Fibroblast of lung (primary cell): ENCODE data around the gene MKRN3. TPM values are rescaled to one million over a fixed set of nuclear protein-coding genes. Genes with fewer than 3 reads are reported as not detected.

ENCODE experiments used
- DNase-seq, 2 donors: peaks; one replicate each; pipeline versions ENCODE4 v3.0.0 to v3.0.0-alpha.2; 2010; ENCODE audit warnings: low read depth in 2 of 2
- H2AFZ ChIP-seq: 2 replicates; pipeline ENCODE4 v1.5.1; 2012; ENCODE audit warnings: low read length, control low read depth, inconsistent platforms
- H3K27ac ChIP-seq: 2 replicates; pipeline ENCODE4 v1.5.1; 2011; ENCODE audit warnings: low read length, control low read depth; ENCODE audit not compliant: insufficient read depth
- H3K27me3 ChIP-seq: 2 replicates; pipeline ENCODE4 v1.5.1; 2011; ENCODE audit warnings: mild to moderate bottlenecking, low read length; ENCODE audit not compliant: control insufficient read depth, insufficient read depth
- H3K36me3 ChIP-seq: 2 replicates; pipeline ENCODE4 v1.5.1; 2011; ENCODE audit warnings: low read length; ENCODE audit not compliant: control insufficient read depth, insufficient read depth
- H3K4me1 ChIP-seq: 2 replicates; pipeline ENCODE4 v1.5.1; 2011; ENCODE audit warnings: low read length; ENCODE audit not compliant: control insufficient read depth, insufficient read depth; ENCODE audit errors: extremely low read depth
- H3K4me2 ChIP-seq: 2 replicates; pipeline ENCODE4 v1.5.1; 2011; ENCODE audit warnings: low read length, control low read depth; ENCODE audit not compliant: insufficient read depth; ENCODE audit errors: extremely low read depth
- H3K4me3 ChIP-seq, 4 experiments: fragments of 200-600 bp in 1 of 4; sonication (generic) in 1 of 4; replicated peaks in 1 of 4; 2 replicates each; pipeline ENCODE4 v1.5.1; 2011 to 2016; ENCODE audit warnings: low read length in 4 of 4, low read depth in 3 of 4, mild to moderate bottlenecking in 3 of 4, control low read depth in 2 of 4, inconsistent platforms in 1 of 4, mixed read lengths in 1 of 4; ENCODE audit not compliant: insufficient read depth in 1 of 4; ENCODE audit errors: control extremely low read depth in 1 of 4
- H3K79me2 ChIP-seq: 2 replicates; pipeline ENCODE4 v1.5.1; 2012; ENCODE audit warnings: mild to moderate bottlenecking, low read length, inconsistent platforms; ENCODE audit not compliant: control insufficient read depth, insufficient read depth
- H3K9ac ChIP-seq: 2 replicates; pipeline ENCODE4 v1.5.1; 2011; ENCODE audit warnings: mild to moderate bottlenecking, low read length, control low read depth; ENCODE audit not compliant: insufficient read depth
- H3K9me3 ChIP-seq: 2 replicates; pipeline ENCODE4 v1.5.1; 2012; ENCODE audit warnings: low read depth, low read length; ENCODE audit not compliant: control insufficient read depth, insufficient read depth
- H4K20me1 ChIP-seq: 2 replicates; pipeline ENCODE4 v1.5.1; 2011; ENCODE audit warnings: low read length; ENCODE audit not compliant: control insufficient read depth, insufficient read depth; ENCODE audit errors: extremely low read depth
- CTCF ChIP-seq, 2 donors: IDR thresholded peaks in 1 of 2; conservative IDR thresholded peaks in 1 of 2; 1 replicate in 1 of 2; 2 replicates in 1 of 2; pipeline ENCODE4 v1.5.1; 2011 to 2012; ENCODE audit warnings: low read length in 2 of 2, control low read depth in 1 of 2, inconsistent platforms in 1 of 2, low read depth in 1 of 2, mild to moderate bottlenecking in 1 of 2
- EZH2 ChIP-seq: IDR thresholded peaks from 2 replicates; pipeline ENCODE4 v1.5.1; 2012; ENCODE audit warnings: low read length, control low read depth, mild to moderate bottlenecking; ENCODE audit errors: missing control alignments
- polyA plus RNA-seq, 2 donors: library from polyadenylated mRNA; depleted of rRNA in 1 of 2; stranded (reverse) in 1 of 2; unstranded in 1 of 2; fragments of >200 nt; gene quantifications; 2 replicates each; pipeline ENCODE4 v1.2.1, GENCODE V29; 2011 to 2012; ENCODE audit warnings: missing spikeins in 1 of 2
- total RNA-seq: library from RNA; depleted of rRNA; stranded (reverse); fragments of >200 nt; gene quantifications from 2 replicates; pipeline ENCODE4 v1.2.1, GENCODE V29; 2014

Gene MKRN3
- total and polyA plus RNA-seq, 2 donors (not counting 1 experiment from before 2014, with no cell fraction given) = under 0.01 to 0.14 TPM

- H3K4me3 ChIP-seq = no peak overlapping the region
- no peaks in the 10 kb centered on the region for H3K27me3 ChIP-seq
- no peak overlapping the region for H2AFZ ChIP-seq
- TF ChIP-seq CTCF (conservative IDR thresholded peaks at IDR 0.05 in 1 of 2, IDR thresholded peaks at IDR 0.05 in 1 of 2; ENCODE audit: low read depth in 1 of 2, low read length in 2 of 2) (no peak), EZH2 (no peak)
- no peak overlapping the region for H3K4me2 ChIP-seq
- DNase-seq = no peak
- no peak overlapping the region for H3K9ac ChIP-seq
- H3K4me1 ChIP-seq = no peaks in the 10 kb centered on the region
- H3K27ac ChIP-seq = no peak overlapping the region
- H3K79me2 ChIP-seq = no peaks in the 10 kb centered on the region
- H4K20me1 ChIP-seq = no peaks in the 10 kb centered on the region
- H3K9me3 ChIP-seq = no peaks in the 10 kb centered on the region
- H3K36me3 ChIP-seq = no peaks in the 10 kb centered on the region
Observed at GRCh38 chr15:23572844-23573243, 7.4 kb downstream of the MKRN3 start.

DNA sequence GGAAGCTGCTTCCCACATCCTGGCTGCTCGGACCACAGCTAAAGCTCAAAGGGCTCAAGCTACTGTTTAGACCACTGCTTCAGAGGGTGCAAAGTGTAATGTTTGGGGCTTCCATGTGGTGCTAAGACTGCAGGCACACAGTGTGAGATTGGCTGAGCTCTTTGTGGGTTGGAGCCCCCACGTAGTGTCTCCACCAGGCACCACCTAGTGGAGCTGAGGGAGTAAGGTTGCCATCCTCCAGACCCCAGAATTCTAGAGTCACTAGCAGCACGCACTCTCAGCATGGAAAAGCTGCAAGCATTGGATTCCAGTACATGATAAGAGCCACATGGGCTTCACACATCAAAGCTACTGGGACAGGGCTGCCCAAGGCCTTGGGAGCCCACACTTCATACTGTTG, 9.3 kb downstream of the MKRN3 start:
- Histone ChIP-seq H3K27me3 (no peaks in the 10 kb centered on the region), H4K20me1 (no peaks in the 10 kb centered on the region), H3K9ac (no peak overlapping the region), H2AFZ (no peak overlapping the region), H3K27ac (no peak overlapping the region), H3K4me3 (no peak overlapping the region), H3K4me2 (no peak overlapping the region), H3K79me2 (no peaks in the 10 kb centered on the region), H3K4me1 (no peaks in the 10 kb centered on the region), H3K36me3 (no peaks in the 10 kb centered on the region), H3K9me3 (no peaks in the 10 kb centered on the region)
- TF ChIP-seq CTCF (conservative IDR thresholded peaks at IDR 0.05 in 1 of 2, IDR thresholded peaks at IDR 0.05 in 1 of 2; ENCODE audit: low read depth in 1 of 2, low read length in 2 of 2) (no peak), EZH2 (no peak)
- DNase-seq = no peak

DNA sequence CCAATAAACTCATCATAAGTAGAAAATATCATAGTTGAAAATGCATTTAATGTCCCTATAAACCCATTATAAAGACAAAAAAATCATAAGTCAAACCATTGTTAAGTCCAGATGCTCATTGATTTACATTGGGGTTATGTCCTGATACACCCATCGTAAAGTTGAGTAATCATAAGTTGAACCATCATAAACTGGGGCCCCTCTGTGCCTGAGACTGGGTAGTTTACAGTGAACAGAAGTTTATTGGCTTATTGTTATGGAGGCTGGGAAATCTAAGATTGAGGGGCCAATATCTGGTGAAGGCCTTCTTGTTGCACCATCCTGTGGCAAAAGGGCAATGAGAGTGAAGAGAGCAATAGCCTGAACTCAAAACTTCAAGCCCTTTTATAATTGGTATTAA, 10.6 kb downstream of the MKRN3 start:
- Histone ChIP-seq H3K36me3 (no peaks in the 10 kb centered on the region), H4K20me1 (no peaks in the 10 kb centered on the region), H3K27ac (no peak overlapping the region), H2AFZ (no peak overlapping the region), H3K27me3 (no peaks in the 10 kb centered on the region), H3K9ac (no peak overlapping the region), H3K4me2 (no peak overlapping the region), H3K9me3 (no peaks in the 10 kb centered on the region), H3K4me1 (no peaks in the 10 kb centered on the region), H3K79me2 (no peaks in the 10 kb centered on the region), H3K4me3 (no peak overlapping the region)
- DNase-seq = no peak
- TF ChIP-seq CTCF (conservative IDR thresholded peaks at IDR 0.05 in 1 of 2, IDR thresholded peaks at IDR 0.05 in 1 of 2; ENCODE audit: low read depth in 1 of 2, low read length in 2 of 2) (no peak), EZH2 (no peak)
